ENCODE data around the gene PALD1. TPM values are rescaled to one million over a fixed set of nuclear protein-coding genes. Genes with fewer than 3 reads are reported as not detected.

Gene PALD1
- total RNA-seq, 4 donors from 2014 or later: 10.7 to 28.2 (median 14.0) TPM

DNA sequence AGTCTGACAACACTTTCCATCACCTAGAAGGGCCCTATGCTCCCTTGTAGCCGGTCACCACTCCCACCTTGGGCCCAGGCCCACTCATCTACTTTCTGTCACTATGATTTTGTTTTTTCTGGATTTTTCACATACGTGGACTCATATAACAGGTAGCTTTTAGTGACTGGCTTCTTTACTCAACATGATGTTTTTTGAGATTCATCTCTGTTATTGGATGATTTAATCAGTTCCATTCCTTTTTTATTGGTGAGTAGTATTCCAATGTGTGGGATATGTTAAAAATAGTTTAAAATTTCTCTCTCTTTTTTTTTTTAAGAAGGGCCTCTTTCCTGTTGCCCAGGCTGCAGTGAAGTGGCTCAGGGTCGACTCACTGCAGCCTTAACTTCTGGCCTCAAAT is 9.3 kb downstream of the PALD1 start:
- no peaks in the 10 kb centered on the region for H3K36me3 ChIP-seq
- peaks cover 6 to 19% of the 10 kb centered on the region in 2 donors for H3K4me1 ChIP-seq
- intact Hi-C loops (cut with DNase I): no loop called here
- TF ChIP-seq POLR2A (IDR thresholded peaks at IDR 0.05): no peak
- TF ChIP-seq, protein P1, sequence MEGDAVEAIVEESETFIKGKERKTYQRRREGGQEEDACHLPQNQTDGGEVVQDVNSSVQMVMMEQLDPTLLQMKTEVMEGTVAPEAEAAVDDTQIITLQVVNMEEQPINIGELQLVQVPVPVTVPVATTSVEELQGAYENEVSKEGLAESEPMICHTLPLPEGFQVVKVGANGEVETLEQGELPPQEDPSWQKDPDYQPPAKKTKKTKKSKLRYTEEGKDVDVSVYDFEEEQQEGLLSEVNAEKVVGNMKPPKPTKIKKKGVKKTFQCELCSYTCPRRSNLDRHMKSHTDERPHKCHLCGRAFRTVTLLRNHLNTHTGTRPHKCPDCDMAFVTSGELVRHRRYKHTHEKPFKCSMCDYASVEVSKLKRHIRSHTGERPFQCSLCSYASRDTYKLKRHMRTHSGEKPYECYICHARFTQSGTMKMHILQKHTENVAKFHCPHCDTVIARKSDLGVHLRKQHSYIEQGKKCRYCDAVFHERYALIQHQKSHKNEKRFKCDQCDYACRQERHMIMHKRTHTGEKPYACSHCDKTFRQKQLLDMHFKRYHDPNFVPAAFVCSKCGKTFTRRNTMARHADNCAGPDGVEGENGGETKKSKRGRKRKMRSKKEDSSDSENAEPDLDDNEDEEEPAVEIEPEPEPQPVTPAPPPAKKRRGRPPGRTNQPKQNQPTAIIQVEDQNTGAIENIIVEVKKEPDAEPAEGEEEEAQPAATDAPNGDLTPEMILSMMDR (IDR thresholded peaks at IDR 0.05): no peak
- H3K27me3 ChIP-seq: no peaks in the 10 kb centered on the region
- no peaks in the 10 kb centered on the region for H3K9me3 ChIP-seq
- WGBS, 2 donors: 67 to 72% methylated on average over 3 of the region's 3 CpGs
- no peak for DNase-seq
- no peak overlapping the region for H3K27ac ChIP-seq
- no peak overlapping the region for H3K4me3 ChIP-seq (replicated peaks in 1 of 3)

DNA sequence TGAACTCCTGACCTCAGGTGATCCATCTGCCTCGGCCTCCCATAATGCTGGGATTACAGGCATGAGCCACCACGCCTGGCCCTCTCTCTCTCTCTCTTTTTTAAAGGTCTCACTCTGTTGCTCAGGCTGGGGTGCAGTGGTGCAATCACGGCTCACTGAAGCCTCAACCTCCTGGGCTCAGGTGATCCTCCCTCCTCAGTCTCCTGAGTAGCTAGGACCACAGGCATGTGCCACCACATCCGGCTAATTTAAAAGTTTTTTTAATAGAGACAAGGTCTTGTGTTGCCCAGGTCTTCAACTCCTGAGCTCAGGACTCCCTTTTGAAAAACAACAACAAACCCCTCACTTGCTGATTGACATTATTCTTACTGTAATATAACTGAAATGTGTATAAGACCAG is 11.6 kb downstream of the PALD1 start:
- Histone ChIP-seq H3K27ac (no peak overlapping the region), H3K4me3 (replicated peaks in 1 of 3) (no peak overlapping the region), H3K36me3 (no peaks in the 10 kb centered on the region), H3K9me3 (no peaks in the 10 kb centered on the region), H3K27me3 (no peaks in the 10 kb centered on the region), H3K4me1 (peaks cover 6 to 10% of the 10 kb centered on the region in 2 donors)
- DNase-seq: no peak
- WGBS, 2 donors: 94 to 96% methylated on average over 4 of the region's 4 CpGs
- no peak for TF ChIP-seq POLR2A (IDR thresholded peaks at IDR 0.05)
- TF ChIP-seq, protein P1 (IDR thresholded peaks at IDR 0.05): no peak
- intact Hi-C loops (cut with DNase I): no loop called here

DNA sequence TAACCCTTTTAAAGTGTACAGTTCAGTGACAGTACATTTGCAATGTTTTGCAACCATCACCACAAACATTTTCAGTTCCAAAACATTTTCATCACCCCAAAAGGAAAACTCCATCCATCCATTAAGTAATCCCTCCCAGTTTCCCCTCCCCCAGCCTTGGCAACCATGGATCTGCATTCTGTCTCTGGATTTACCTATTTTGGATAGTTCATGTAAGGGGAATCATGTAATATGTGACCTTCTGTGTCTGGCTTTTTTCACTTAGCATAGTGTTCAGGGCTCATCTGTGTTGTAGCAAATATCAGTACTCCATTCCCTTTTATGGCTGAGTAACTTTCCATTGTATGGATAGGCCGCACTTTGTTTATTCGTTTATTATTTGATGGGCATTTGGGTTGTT is 13.0 kb downstream of the PALD1 start:
- H3K36me3 ChIP-seq: no peaks in the 10 kb centered on the region
- H3K9me3 ChIP-seq: no peaks in the 10 kb centered on the region
- no peak overlapping the region for H3K27ac ChIP-seq
- 90 to 94% methylated on average over 2 of the region's 2 CpGs for WGBS, 2 donors
- no peaks in the 10 kb centered on the region for H3K27me3 ChIP-seq
- intact Hi-C loops (cut with DNase I): no loop called here
- H3K4me1 ChIP-seq: peaks cover 6 to 10% of the 10 kb centered on the region in 2 donors
- TF ChIP-seq, protein P1 (IDR thresholded peaks at IDR 0.05): no peak
- TF ChIP-seq POLR2A (IDR thresholded peaks at IDR 0.05): no peak
- H3K4me3 ChIP-seq (replicated peaks in 1 of 3): no peak overlapping the region
- no peak for DNase-seq

DNA sequence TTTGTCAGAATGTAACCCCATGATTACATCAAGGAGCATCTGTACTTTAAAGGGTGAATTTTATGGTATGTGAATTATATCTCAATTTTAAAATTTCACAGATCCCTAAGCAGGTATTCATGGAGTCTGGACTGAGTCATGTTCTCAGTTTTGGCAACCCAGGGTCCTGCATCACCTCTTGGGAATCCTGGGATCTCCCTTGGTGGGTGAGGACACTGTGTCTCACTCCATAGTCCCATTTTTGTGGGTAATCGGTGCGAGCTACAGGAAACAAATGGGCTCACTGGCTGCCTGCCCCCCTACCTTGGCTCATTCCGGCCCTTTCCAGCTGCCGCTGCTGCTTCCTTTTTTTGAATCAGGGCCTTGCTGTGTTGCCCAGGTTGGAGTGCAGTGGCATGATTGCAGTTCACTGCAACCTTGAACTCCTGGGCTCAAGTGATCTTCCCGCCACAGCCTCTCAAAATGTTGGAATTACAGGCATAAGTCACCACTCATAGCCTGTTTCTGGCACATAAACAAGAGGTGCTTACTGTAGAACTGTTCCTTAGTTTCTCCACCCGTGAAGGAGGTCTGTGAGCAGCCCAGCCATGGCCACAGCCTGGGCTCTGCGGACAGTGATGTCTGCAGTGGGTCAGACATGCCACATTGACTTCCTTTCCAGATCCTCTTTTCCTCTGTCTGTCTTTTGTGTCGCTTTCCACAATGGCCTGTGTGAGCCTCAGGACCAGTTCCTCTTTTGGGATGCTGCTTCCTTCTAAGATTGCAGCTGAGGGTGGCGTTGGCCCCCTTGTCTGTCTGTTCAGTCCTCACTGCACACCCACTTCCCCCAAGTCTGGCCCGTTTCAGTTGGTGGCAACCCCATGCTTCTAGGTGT is 14.5 kb downstream of the PALD1 start:
- intact Hi-C loops (cut with DNase I): no loop called here
- no peak for TF ChIP-seq POLR2A (IDR thresholded peaks at IDR 0.05)
- TF ChIP-seq, protein P1 (IDR thresholded peaks at IDR 0.05): no peak
- peaks cover 6 to 10% of the 10 kb centered on the region in 2 donors for H3K4me1 ChIP-seq
- WGBS, 2 donors: 74 to 79% methylated on average over 10 of the region's 10 CpGs
- DNase-seq: no peak
- H3K27ac ChIP-seq: no peak overlapping the region
- no peaks in the 10 kb centered on the region for H3K27me3 ChIP-seq
- no peak overlapping the region for H3K4me3 ChIP-seq (replicated peaks in 1 of 3)
- H3K36me3 ChIP-seq: no peaks in the 10 kb centered on the region
- no peaks in the 10 kb centered on the region for H3K9me3 ChIP-seq

DNA sequence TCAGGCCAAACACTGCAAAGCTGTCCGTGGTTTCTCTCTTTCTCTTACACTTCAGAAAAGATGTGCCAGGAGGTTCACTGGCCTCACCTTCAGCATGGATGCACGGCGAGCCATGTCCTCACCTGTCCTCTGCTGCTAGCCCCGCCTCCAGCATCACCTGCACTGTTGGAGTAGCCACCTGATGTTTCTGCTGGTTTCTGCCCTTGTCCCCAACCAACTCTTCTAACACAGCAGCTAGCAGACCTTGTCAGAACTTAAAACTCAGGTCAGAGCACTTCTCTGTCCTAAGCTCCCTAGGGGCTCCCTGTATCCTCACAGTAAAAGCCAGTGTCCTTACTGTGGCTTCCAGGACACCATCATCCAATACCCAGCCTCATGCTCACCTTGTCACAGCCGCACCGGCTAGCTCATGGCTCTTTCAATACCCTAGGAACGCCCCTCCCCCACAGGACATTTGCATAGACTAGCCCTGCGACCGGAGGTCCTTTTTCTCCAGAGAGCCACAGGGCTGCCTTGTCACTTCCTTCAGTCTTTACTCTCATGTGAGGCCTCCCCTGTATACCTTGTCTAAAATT is 15.2 kb downstream of the PALD1 start:
- peaks cover 6 to 10% of the 10 kb centered on the region in 2 donors for H3K4me1 ChIP-seq
- WGBS, 2 donors: 44 to 60% methylated on average over 6 to 9 of the region's 9 CpGs
- TF ChIP-seq, protein P1 (IDR thresholded peaks at IDR 0.05): no peak
- TF ChIP-seq POLR2A (IDR thresholded peaks at IDR 0.05): no peak
- DNase-seq: no peak
- no peaks in the 10 kb centered on the region for H3K9me3 ChIP-seq
- no peaks in the 10 kb centered on the region for H3K27me3 ChIP-seq
- H3K36me3 ChIP-seq: no peaks in the 10 kb centered on the region
- H3K4me3 ChIP-seq (replicated peaks in 1 of 3): no peak overlapping the region
- no peak overlapping the region for H3K27ac ChIP-seq
- intact Hi-C loops (cut with DNase I): no loop called here

All from thyroid gland (tissue), 4 donors.